Skeletal muscle tissue (tissue), 4 donors: ENCODE measurements around the gene TRIM37. TPM values are rescaled to one million over a fixed set of nuclear protein-coding genes. Genes with fewer than 3 reads are reported as not detected.
"Not testable (repeated sequence)": the region's sequence is repeated elsewhere in the genome, so short reads cannot be mapped to it uniquely, and the experiment has no call there.

ENCODE experiments used
- H3K27ac ChIP-seq: one replicate; pipeline ENCODE4 v1.7.0; 2013; ENCODE audit warnings: mild to moderate bottlenecking, low read depth, low read length, inconsistent platforms
- H3K27me3 ChIP-seq, 3 donors: one replicate each; pipeline ENCODE4 v1.7.0; 2013; ENCODE audit warnings: low read length in 3 of 3; ENCODE audit not compliant: control insufficient read depth in 3 of 3, insufficient read depth in 3 of 3
- H3K36me3 ChIP-seq, 3 donors: one replicate each; pipeline ENCODE4 v1.7.0; 2013; ENCODE audit warnings: low read length in 3 of 3; ENCODE audit not compliant: control insufficient read depth in 3 of 3, insufficient read depth in 3 of 3
- H3K4me1 ChIP-seq, 3 donors: one replicate each; pipeline ENCODE4 v1.7.0; 2013; ENCODE audit warnings: low read length in 3 of 3, mild to moderate bottlenecking in 3 of 3; ENCODE audit not compliant: control insufficient read depth in 3 of 3, insufficient read depth in 3 of 3
- H3K4me3 ChIP-seq, 3 donors: one replicate each; pipeline ENCODE4 v1.7.0; 2013; ENCODE audit warnings: low read length in 3 of 3
- H3K9ac ChIP-seq, 3 donors: one replicate each; pipeline ENCODE4 v1.7.0; 2013; ENCODE audit warnings: low read length in 3 of 3, mild to moderate bottlenecking in 3 of 3, moderate library complexity in 2 of 3, low read depth in 1 of 3
- H3K9me3 ChIP-seq, 3 donors: one replicate each; pipeline ENCODE4 v1.7.0; 2013; ENCODE audit warnings: low read length in 3 of 3; ENCODE audit not compliant: control insufficient read depth in 3 of 3
- total RNA-seq: library from RNA; depleted of rRNA; stranded (reverse); fragments of >200 nt; gene quantifications from one replicate; pipeline ENCODE4 v1.2.3, GENCODE V29; 2014
- donor health status: Osteomylitis.

TRIM37 gene
- total RNA-seq, 1 donor from 2014 or later: 22.4 TPM

DNA sequence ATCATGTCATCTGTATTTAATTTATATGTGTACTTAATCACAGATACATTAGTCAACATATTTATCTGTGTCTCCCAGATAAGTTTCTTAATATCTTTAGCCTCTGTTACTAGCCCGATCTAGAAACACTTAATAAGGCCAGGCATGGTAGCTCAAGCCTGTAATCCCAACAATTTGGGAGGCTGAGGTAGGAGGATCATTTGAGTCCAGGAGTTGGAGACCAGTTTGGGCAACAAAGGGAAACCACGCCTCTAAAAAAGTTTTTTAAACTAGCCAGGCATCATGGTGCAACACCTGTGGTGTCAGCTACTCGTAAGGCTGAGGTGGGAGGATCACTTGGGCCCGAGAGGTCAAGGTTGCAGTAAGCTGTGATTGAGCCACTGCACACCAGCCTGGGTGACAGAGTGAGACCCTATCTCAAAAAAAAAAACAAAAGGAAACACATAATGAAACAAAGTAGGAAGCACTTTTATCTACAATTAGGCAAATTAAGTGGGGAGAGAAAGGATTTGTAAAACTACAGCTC is 39.0 kb upstream of the TRIM37 start:
- Histone ChIP-seq H3K27ac (no peak overlapping the region), H3K9ac (no peak overlapping the region), H3K4me3 (no peak overlapping the region), H3K27me3 (no peaks in the 10 kb centered on the region), H3K36me3 (no peaks in the 10 kb centered on the region), H3K4me1 (no peaks in the 10 kb centered on the region), H3K9me3 (no peaks in the 10 kb centered on the region)

DNA sequence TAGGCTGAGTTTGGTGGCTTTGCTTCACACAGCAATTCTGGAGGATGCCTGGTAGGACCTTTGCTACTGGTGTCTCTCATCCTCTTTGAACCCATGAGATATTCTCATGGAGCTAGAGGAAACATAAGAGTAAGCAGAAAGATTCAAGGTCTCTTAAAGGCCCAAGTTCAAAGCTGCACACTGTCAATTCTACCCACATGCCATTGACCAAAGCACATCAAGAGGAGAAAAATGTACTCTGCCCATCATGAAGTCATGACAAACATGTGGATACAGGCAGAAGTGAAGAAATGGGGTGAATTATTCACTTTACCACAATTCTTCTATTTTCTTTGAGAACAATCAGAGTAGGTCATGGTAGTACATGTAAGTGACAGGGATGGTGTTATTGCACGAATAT is 35.2 kb upstream of the TRIM37 start:
- Histone ChIP-seq H3K36me3 (no peaks in the 10 kb centered on the region), H3K27me3 (no peaks in the 10 kb centered on the region), H3K27ac (no peak overlapping the region), H3K4me1 (no peaks in the 10 kb centered on the region), H3K4me3 (no peak overlapping the region), H3K9me3 (no peaks in the 10 kb centered on the region), H3K9ac (no peak overlapping the region)

DNA sequence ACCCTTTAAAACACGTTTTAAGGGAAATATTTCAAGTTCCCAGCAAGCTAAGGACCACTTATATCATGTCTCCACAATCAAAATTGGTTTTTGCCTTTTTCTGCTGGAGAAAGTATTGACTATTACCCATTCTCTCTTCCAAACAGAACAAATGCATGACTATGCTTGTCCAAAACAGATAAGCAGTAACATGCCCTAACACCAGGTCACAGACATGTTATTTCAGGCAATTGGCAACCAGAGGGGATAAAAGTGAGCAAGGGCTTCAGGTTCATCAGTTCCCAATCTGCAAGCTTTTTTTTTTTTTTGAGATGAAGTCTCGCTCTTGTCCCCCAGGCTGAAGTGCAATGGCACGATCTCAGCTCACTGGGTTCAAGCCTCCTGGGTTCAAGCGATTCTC is 33.3 kb upstream of the TRIM37 start:
- no peak overlapping the region for H3K27ac ChIP-seq
- H3K4me1 ChIP-seq: no peaks in the 10 kb centered on the region

DNA sequence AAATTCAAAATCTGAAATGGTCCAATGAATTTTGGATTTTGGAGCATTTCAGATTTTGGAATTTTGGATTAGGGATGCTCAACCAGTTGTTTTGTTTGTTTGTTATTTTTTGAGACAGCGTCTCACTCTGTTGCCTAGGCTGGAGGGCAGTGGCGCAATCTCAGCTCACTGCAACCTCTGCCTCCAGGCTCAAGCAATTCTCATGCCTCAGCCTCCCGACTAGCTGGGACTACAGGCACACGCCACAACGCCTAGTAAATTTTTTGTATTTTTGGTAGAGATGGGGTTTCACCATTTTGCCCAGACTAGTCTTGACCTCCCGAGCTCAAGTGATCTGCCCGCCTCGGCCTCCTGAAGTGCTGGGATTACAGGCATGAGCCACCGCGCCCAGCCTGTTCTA is 31.7 kb upstream of the TRIM37 start:
- not testable (repeated sequence) for H3K36me3 ChIP-seq, H3K27ac ChIP-seq, H3K4me3 ChIP-seq, H3K27me3 ChIP-seq, H3K4me1 ChIP-seq, H3K9me3 ChIP-seq, H3K9ac ChIP-seq

More for the DNA sequence above, 33.3 kb upstream of the TRIM37 start:
- Histone ChIP-seq H3K36me3 (no peaks in the 10 kb centered on the region), H3K9ac (no peak overlapping the region), H3K9me3 (no peaks in the 10 kb centered on the region), H3K27me3 (no peaks in the 10 kb centered on the region), H3K4me3 (no peak overlapping the region)

DNA sequence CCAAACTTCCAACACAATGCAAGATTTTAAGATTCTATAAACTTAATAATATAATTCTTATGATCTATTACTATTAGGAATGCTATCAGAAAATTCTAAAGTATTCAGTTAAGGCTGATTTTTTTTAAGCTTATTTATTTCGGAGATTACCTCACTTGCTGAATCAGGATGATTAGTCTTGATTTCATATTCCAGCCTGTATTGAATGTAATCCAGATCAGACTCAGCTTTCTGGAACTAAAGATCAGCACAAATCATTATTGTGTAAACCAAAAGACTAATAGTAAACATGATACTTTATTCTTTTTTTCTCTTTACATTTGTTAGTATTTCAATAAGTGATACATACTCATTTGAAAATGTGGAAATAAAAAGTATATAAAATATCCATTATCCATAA is 24.5 kb upstream of the TRIM37 start:
- no peaks in the 10 kb centered on the region for H3K27me3 ChIP-seq
- H3K4me1 ChIP-seq: no peaks in the 10 kb centered on the region
- H3K4me3 ChIP-seq: no peak overlapping the region
- H3K36me3 ChIP-seq: peaks cover 0 to 3% (median 0%) of the 10 kb centered on the region in 3 donors
- H3K27ac ChIP-seq: no peak overlapping the region
- H3K9me3 ChIP-seq: no peaks in the 10 kb centered on the region
- H3K9ac ChIP-seq: no peak overlapping the region

DNA sequence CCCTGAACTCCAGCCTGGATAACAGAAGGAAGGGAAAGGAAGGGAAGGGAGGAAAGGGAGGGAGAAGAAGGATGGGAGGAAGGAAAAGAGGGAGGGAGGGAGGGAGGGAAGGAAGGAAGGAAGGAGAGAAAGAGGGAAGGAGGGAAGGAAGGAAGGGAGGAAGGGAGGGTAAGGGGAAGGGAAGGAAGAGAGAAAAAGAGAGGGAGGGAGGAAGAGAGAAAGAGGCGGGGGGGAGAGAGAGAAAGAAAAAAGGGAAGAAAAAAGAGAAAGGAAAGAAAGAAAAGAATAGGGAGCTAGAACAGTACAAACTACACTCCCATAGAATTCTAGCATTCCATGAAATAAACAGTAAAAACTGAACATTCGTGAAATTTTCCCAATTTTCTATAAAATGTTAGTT is 23.1 kb upstream of the TRIM37 start:
- H3K4me3 ChIP-seq: no peak overlapping the region
- no peaks in the 10 kb centered on the region for H3K4me1 ChIP-seq
- H3K9ac ChIP-seq: no peak overlapping the region
- H3K27me3 ChIP-seq: no peaks in the 10 kb centered on the region
- H3K27ac ChIP-seq: no peak overlapping the region
- no peaks in the 10 kb centered on the region for H3K9me3 ChIP-seq
- H3K36me3 ChIP-seq: peaks cover 0 to 3% (median 0%) of the 10 kb centered on the region in 3 donors

DNA sequence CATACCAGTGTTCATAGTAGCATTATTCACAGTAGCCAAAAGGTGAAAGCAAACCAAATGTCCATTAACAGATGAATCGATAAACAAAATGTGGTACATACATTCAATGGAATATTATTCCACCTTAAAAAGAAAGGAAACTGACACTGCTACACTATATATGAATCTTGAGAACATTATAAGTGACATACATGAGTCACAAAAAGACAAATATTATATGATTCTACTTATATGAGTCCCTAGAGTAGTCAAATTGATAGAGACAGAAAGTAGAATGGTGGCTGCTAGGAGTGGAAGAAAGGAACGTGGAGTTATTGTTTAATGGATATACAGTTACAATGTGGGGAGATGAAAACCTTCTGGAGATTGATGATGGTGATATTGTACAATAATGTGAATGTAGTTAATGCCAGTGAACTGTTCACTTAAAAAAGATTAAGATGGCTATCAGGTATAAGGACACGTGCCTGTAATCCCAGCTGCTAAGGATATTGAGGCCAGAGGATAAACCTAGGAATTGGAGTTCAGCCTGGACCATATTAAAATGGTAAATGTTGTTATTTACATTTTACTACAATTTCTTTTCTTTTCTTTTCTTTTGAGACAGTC is 20.2 kb upstream of the TRIM37 start:
- Histone ChIP-seq H3K4me1 (no peaks in the 10 kb centered on the region), H3K27me3 (no peaks in the 10 kb centered on the region), H3K27ac (no peak overlapping the region), H3K4me3 (no peak overlapping the region), H3K9ac (no peak overlapping the region), H3K9me3 (no peaks in the 10 kb centered on the region), H3K36me3 (peaks cover 0 to 3% (median 0%) of the 10 kb centered on the region in 3 donors)

DNA sequence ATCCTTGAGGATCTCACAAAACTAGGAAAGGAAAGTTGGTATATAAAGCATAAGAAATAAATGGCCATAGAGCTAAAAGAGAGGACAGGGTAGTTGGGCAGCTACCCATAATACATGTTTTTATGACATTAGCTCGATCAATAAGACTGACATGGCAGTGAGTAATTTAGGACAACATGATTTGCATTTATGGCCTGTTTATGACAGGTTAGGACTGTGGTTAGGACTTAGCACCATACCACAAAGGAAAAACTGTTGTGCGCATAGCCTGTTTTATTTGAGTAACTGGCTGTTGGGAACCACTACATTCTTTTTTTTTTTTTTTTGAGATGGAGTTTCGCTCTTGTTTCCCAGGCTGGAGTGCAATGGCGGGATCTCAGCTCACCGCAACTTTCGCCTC is 18.0 kb upstream of the TRIM37 start:
- Histone ChIP-seq H3K9ac (no peak overlapping the region), H3K27me3 (no peaks in the 10 kb centered on the region), H3K4me3 (no peak overlapping the region), H3K36me3 (peaks cover 0 to 3% (median 2%) of the 10 kb centered on the region in 3 donors), H3K27ac (no peak overlapping the region), H3K4me1 (no peaks in the 10 kb centered on the region), H3K9me3 (no peaks in the 10 kb centered on the region)

DNA sequence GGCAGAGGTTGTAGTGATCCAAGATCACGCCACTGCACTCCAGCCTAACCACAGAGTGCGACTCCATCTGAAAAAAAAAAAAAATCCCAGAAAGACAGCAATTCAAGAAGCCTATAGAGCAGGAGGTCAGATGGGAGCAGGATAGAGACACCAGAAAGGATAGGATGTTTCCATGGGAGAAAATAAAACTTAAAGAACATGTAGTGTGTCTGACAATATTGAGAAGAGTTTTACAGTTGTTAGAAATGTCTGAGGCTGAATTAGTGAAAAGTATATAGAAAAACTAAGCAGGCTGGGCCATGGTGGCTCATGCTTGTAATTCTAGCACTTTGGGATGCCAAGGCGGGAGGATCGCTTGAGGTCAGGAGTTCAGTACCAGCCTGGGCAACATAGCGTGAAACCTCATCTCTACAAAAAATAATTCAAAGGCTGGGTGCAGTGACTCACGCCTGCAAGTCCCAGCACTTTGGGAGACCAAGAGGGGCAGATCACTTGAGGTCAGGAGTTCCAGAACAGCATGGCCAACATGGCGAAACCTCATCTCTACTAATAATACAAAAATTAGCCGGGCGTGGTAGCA is 15.3 kb upstream of the TRIM37 start:
- Histone ChIP-seq H3K27me3 (no peaks in the 10 kb centered on the region), H3K4me3 (no peak overlapping the region), H3K27ac (no peak overlapping the region), H3K4me1 (no peaks in the 10 kb centered on the region), H3K36me3 (peaks cover 0 to 2% (median 0%) of the 10 kb centered on the region in 3 donors), H3K9ac (no peak overlapping the region), H3K9me3 (no peaks in the 10 kb centered on the region)

DNA sequence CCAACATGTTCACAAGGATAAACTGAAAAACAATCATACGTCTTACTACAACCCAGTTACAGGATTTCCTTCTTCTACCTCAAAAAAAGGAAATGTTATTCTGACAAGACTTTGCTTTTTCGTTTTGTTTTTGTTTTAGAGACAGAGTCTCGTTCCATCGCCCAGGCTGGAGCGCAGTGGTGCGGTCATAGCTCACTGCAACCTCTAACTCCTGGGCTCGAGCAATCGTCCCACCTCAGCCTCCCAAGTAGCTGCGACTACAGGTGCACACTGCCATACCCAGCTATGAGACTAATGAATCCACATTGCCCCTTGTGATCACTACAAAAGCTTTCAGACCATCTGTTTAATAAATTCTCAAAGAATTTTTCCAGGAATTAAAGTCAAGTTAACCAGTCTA is 8.8 kb upstream of the TRIM37 start:
- peaks cover 0 to 8% (median 6%) of the 10 kb centered on the region in 3 donors for H3K36me3 ChIP-seq

More for the DNA sequence above, 8.8 kb upstream of the TRIM37 start:
- H3K4me3 ChIP-seq: no peak overlapping the region
- no peaks in the 10 kb centered on the region for H3K4me1 ChIP-seq
- H3K27ac ChIP-seq: no peak overlapping the region
- H3K9ac ChIP-seq: no peak overlapping the region
- H3K27me3 ChIP-seq: no peaks in the 10 kb centered on the region
- H3K9me3 ChIP-seq: no peaks in the 10 kb centered on the region
